ENCODE data around the gene YJEFN3.

Gene YJEFN3, protein sequence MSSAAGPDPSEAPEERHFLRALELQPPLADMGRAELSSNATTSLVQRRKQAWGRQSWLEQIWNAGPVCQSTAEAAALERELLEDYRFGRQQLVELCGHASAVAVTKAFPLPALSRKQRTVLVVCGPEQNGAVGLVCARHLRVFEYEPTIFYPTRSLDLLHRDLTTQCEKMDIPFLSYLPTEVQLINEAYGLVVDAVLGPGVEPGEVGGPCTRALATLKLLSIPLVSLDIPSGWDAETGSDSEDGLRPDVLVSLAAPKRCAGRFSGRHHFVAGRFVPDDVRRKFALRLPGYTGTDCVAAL

DNA sequence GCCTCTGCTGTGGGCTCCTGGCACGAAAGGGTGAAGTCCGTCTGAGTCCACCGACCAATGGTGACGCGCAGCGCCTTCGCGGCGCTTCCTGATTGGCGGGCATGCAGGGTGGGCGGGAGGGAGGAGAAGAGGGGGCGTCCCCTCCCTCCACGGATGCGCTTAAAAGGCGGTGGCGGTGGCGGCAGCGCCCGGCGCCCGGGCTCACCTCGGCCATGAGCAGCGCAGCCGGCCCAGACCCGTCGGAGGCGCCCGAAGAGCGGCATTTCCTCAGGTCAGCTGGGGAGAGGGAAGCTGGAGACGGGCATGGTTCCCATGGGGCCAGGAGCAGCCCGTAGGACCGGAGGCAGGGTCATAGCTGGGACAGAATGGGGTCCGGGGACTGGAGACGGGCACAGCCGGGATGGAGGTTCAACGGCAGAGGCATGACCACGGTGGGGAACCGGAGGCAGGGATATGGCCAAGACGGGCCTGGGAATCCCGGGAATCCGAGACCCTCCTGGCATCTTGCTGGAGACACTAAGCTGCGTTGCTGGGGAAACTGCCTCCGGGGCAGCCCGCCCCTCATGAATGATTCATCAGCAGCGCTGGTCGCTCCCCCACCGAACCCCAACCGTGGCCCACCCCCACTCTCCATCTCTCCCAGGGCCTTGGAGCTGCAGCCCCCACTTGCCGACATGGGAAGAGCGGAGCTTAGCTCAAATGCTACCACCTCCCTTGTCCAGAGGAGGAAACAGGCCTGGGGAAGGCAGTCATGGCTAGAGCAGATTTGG lies at the start of gene YJEFN3:
Gene YJEFN3, plus strand, starts transcription at position 191 of the 770 bp plus-strand sequence. Its CDS starts 22 bp downstream, at position 213.
- Mint-ChIP-seq H3K27me3 (no peaks in the 10 kb centered on the region), H3K9me3 (no peaks in the 10 kb centered on the region), H3K4me1 (peaks cover 10% of the 10 kb centered on the region), H3K36me3 (peaks cover 2% of the 10 kb centered on the region), H3K27ac (no peak within 1 kb of the TSS), H3K4me3 (no peak within 1 kb of the TSS)

DNA sequence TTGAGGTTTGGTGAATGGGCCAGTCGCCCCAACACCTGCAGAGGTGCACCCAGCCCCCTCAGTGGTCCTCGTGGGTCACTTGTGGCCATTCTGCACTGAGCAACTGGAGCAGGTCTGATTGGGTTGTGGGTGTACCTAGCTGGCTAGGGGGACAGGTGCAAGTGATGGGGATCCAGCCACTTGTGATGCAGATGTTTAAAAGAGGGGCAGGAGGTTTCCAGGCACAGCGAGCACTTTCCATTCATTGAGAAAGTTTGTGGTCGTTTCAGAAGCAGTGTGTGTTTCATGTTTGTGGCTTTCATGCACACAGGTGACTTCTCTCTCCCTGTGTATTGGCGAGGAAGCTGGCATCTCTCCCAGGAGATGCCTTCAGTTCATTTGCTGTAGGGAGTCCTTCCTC lies 48.0 kb upstream of the YJEFN3 start:
- Mint-ChIP-seq H3K27ac (no peak overlapping the region), H3K4me1 (peaks cover 71% of the 10 kb centered on the region), H3K4me3 (no peak overlapping the region), H3K36me3 (peaks cover 5% of the 10 kb centered on the region), H3K9me3 (no peaks in the 10 kb centered on the region), H3K27me3 (no peaks in the 10 kb centered on the region)

DNA sequence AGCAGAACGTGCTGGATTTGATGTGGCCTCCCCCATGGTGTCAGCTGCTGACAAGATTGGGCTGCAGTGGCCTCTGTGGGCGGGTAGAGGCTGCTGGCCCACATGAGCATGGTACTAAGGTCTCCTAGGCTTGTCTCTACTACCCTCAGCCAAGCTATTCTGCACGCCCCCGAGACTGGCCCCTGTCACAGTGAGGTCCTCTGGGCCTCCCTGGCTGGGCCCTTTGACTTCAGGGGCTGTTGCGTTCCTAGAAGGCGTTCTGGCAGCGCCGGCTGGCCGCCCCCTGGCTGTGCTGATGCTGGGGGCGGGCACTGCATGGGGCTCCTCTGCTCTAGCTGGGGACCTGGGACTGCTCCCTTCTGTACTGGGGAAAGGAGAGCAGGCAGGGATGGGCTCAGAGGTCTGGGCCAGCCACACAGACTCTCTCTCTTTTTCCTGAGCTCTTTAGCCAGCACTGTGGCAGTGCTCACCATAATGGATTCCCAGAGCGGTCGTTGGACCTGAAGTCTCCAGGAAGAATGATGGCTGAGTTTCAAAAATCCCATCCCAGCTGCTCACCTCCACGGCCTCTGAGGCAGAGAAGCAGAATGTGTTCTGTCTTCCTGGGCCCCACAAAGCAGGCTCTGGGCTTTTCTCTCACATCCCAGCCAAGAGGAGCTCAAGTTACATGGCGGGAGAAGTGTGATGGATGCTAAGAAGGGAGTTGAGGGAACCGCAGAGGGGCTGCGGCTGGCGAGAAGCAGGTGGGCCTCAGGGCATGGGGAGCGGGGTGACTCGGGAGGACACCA lies 45.7 kb upstream of the YJEFN3 start:
- H3K4me3 Mint-ChIP-seq: no peak overlapping the region

DNA sequence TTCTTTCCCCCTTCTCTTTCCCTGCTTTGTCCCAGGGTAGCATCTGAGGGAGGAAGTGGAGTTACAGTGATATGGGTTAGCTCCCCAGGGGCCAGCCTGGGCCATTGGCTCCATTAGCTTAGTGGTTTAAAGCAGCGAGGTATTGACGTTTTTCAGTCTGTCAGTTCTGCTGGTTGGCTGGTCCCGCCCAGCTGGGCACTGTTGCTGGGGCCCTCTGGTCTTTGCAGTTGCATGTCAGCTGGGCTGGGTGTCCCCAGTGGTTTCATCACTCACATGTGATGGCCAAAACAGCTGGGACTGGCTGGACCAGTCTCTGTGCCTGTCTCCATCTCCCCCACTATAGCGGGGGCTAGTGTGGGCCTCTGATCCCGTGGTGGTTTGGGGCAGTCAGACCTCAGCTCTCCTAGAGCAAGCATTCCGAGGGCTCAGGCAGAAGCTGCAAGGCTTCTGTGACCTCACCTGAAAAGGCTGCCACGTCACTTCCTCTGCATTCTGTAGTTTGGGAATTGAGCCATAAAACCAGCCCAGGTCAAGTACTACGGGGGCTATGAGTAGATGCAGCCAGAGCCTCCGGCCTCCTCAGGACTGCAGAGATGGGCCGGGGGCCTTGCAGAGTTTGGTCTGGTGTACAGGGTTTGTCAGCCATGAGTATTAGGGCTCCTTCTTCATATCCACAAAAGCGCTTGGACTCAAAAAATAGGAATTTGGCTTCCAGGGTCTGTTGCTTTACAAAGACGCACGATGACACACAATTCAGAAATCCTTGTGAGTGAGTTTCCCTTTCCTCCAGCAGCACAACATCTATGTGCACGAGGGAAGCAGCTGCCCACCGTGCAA lies 43.3 kb upstream of the YJEFN3 start:
- Mint-ChIP-seq H3K27ac (peak overlapping the region; percentile 82), H3K4me3 (no peak overlapping the region), H3K36me3 (peaks cover 3% of the 10 kb centered on the region), H3K9me3 (no peaks in the 10 kb centered on the region), H3K27me3 (no peaks in the 10 kb centered on the region), H3K4me1 (peaks cover 78% of the 10 kb centered on the region)

More for the DNA sequence above, 45.7 kb upstream of the YJEFN3 start:
- H3K4me1 Mint-ChIP-seq: peaks cover 70% of the 10 kb centered on the region
- H3K9me3 Mint-ChIP-seq: no peaks in the 10 kb centered on the region
- peak overlapping the region; percentile 65 for H3K27ac Mint-ChIP-seq
- peaks cover 5% of the 10 kb centered on the region for H3K36me3 Mint-ChIP-seq
- H3K27me3 Mint-ChIP-seq: no peaks in the 10 kb centered on the region

DNA sequence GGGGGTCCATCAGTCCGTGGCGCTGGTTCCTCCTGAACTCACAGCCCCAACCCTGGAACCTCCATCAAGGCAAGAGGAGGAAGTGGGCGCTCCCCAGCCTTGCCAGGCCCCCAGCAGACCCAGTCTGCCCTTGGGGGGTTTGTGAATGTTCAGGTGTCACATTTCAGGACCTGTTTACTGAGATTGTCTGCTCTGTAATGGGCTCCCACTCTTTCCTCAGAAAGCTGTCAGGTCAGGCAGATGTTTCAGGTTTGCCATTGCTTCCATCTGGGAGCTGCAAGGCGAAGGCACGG lies 42.8 kb upstream of the YJEFN3 start:
- Mint-ChIP-seq H3K4me3 (no peak overlapping the region), H3K27me3 (no peaks in the 10 kb centered on the region), H3K4me1 (peaks cover 77% of the 10 kb centered on the region), H3K9me3 (no peaks in the 10 kb centered on the region), H3K27ac (no peak overlapping the region), H3K36me3 (peaks cover 3% of the 10 kb centered on the region)

DNA sequence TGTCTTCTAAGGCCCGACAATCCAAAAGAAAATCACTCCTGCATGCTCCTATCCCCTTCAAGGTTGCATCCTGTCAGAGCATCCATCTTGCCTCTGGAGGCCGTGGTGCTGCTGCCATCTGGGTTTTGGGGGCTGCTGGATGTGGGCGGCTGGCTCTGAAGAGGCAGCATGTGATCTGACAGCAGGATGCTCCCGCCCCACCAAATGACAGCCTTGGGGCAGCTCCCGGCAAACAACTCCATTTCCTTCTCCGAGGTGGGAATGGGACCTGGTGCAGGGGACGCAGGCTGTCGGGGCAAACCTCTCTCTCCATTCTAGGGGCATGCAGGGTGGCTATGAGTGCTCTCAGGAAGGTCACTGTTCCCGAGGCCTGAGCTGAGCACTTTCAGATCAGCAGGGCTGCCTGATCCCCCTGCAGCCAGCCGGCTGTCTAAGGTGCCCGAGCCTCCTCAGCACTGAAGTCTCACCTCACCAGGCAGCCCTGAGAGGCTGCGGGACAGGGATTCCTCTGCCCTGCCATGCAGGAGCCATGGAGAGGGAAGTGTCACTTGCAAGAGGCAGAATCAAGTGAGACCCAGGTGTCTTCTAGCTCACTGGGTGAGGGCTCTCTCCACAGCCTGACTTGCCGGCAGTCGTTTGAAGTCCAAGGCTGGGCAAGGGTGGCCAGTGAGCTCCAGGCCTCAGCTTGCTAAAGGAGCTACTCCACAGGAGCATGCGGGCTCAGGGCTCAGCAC lies 42.2 kb upstream of the YJEFN3 start:
- H3K9me3 Mint-ChIP-seq: no peaks in the 10 kb centered on the region
- peaks cover 3% of the 10 kb centered on the region for H3K36me3 Mint-ChIP-seq
- H3K27ac Mint-ChIP-seq: peak overlapping the region; percentile 35
- no peak overlapping the region for H3K4me3 Mint-ChIP-seq
- H3K4me1 Mint-ChIP-seq: peaks cover 72% of the 10 kb centered on the region
- H3K27me3 Mint-ChIP-seq: no peaks in the 10 kb centered on the region

DNA sequence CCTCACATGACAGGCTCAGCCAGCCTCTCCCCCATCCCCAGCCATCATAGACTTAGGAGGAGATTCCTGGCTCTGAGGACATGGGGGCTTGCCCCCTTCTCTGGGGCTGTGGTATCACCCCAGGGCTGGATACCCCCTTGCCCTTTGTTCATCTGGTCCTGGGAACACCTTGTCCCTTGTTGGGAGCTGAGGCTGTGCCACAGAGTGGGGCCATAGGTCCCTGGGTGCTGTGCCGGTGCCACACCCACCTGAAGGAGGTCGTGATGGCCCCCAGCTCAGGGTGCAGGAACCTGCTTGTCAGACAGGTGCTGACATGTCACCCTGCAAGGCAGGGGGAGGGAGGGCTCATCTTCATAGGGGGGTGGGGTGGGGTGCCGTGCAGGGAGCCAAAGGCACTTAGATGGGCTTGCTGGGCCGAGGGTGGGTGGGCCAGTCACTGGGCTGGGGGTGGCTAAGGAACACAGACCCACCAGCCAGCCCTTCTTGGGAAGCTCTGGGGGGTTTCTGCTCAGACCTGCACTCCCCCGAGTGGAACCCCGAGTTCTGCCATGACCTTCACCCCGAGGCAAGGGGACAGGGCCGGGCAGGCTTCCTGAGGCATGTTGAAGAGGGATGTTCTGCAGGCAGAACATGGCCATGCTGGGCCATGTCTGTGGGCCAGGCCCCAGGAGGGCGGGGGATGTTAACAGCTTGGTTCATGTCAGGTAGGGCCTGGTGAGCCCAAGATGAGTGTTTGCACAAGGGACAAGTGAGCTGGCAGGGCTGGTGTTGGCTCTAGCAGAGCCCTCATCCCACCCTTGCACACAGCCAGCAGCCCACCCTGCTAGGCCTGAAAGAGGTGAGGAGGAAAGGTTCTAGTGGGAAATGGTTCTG lies 41.4 kb upstream of the YJEFN3 start:
- Mint-ChIP-seq H3K27ac (peak overlapping the region; percentile 91), H3K36me3 (peaks cover 3% of the 10 kb centered on the region), H3K27me3 (no peaks in the 10 kb centered on the region), H3K4me3 (peak overlapping the region; percentile 15), H3K9me3 (no peaks in the 10 kb centered on the region), H3K4me1 (peaks cover 67% of the 10 kb centered on the region)

DNA sequence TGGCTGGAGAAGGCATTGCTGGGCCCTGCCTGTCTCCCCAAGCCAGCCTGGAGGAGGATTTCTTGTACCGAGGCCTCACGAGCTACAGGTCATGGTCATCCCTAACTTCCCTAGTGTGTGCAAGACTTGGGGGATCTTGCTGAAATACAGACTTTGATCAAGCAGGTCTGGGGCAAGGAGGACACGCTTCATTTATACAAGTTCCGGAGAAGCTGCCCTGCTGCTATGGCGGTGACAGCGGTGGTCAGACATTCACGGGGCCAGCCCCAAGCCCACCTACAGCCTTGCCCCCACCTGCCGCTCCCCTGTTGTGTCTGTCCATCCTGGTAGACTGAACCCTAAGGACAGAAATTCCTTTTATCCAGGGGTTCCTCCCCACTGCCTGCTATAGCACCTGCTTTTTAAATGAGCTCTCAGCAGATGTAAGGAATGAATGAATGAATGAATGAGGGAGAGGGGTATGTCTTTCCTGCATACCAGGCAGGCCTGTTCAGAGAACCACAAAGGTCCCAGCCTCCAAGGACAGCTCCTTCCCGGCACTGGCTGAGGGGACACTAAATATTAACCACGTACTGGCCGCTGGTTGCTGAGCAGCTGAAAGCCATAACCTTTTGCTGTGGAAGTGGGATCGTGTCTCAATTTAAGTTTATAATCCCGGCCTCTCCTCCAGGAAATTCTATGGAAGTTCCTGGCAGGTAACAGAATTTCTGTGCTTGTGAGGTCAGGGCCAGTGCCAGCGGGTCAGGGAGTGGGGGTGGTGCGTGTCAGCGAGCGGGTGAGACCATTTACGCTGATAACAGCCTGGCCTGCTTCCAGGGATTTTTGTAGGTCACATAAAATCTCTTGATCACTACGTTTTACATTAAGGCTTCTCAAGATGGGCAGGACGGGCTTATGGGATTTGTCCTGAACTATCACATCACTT lies 40.5 kb upstream of the YJEFN3 start:
- H3K36me3 Mint-ChIP-seq: peaks cover under 1% of the 10 kb centered on the region
- peak overlapping the region; percentile 95 for H3K27ac Mint-ChIP-seq
- H3K4me1 Mint-ChIP-seq: peaks cover 59% of the 10 kb centered on the region
- H3K4me3 Mint-ChIP-seq: peak overlapping the region; percentile 61
- H3K9me3 Mint-ChIP-seq: no peaks in the 10 kb centered on the region
- H3K27me3 Mint-ChIP-seq: no peaks in the 10 kb centered on the region

DNA sequence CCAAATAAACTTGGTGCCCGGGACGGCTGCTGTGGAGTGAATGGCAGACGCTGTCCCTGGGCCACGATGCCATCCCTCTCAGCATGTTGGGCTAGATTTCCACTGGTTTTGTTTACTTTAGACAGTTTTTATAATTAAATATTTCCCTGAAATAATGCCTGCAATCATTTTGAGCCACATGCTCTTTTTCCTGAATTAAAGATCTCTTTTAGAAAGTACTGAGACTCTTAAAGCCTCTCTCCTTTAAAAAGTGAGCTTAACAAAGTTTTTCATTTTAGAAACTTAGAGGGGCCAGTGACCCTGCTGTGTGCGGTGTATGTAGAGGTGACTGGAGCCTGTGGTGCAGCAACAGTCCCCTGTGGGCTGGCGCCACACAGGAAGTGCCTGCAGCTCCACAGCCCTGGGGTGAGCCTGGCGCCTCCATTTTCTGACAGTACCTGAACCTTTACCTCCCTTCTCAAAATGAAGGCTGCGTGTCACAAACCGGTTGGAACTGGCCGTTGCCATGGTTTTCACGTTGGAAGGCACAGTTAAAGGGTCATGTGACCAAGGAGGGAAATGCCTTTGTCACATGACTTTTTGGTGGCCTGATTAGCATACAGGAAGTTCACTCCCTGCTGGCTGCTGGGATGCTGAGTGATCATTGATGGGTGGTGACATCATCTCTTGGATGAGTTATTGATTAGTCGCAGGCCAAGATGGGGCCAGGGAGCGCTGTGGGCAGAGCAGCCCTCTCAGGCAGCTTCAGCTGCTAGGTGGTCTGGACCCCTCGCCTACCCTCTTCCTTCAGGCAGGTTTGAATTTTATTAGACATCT lies 39.6 kb upstream of the YJEFN3 start:
- no peaks in the 10 kb centered on the region for H3K9me3 Mint-ChIP-seq
- peak overlapping the region; percentile 95 for H3K27ac Mint-ChIP-seq
- H3K4me1 Mint-ChIP-seq: peaks cover 54% of the 10 kb centered on the region
- H3K27me3 Mint-ChIP-seq: no peaks in the 10 kb centered on the region
- peak overlapping the region; percentile 61 for H3K4me3 Mint-ChIP-seq
- no peaks in the 10 kb centered on the region for H3K36me3 Mint-ChIP-seq

DNA sequence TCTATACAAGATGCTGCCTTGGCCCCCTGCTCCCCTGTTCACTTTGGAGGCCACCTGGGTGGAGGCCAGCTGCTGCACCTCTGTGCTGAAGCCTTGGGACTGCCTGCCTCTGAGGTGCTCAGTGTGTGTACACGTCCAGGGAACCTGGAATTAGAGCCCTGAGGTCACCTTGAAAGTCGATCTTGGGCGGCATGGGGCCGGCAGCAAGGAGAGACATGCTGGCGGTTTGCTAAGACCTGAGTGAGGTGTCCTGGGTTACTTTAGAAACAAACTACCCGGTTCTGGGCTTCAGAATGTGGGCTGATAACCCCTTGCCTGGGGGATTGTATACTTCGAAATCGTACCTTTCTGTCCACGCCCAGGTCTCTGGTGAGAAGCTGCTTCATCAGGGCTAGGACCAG lies 38.9 kb upstream of the YJEFN3 start:
- Mint-ChIP-seq H3K36me3 (peaks cover 1% of the 10 kb centered on the region), H3K27me3 (no peaks in the 10 kb centered on the region), H3K9me3 (no peaks in the 10 kb centered on the region), H3K27ac (peak overlapping the region; percentile 95), H3K4me3 (peak overlapping the region; percentile 26), H3K4me1 (peaks cover 53% of the 10 kb centered on the region)

DNA sequence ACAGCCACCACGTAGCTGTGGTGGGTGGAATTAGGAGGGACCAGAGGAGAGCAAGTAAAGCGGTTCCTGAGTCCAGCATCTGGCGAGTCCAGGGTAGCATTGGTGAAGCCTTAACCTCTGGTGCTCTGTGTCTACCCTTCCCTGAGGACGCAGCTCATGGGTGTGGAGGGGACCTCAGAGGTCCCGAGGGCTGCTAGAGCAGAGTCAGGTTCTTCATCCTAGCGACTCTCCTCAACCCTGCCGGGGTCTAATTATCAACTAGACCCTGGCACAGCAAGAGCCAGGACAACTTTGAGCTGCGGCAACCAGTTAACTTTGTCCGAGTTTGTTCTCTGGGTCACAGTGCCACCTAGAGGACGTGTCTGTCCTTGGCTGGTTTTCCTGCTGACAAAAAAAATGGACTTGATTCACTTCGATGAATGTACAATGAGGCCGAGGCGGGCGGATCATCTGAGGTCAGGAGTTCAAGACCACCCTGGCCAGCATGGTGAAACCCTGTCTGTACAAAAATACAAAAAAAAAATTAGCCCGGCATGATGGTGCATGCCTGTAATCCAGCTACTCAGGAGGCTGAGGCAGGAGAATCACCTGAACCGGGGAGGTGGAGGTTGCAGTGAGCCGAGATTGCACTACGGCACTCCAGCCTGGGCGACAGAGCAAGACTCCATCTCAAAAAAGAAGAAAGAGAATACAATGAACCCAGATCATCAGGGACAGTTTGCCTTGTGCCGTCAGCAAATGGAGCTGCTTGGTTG lies 38.3 kb upstream of the YJEFN3 start:
- Mint-ChIP-seq H3K4me3 (peak overlapping the region; percentile 26), H3K27me3 (no peaks in the 10 kb centered on the region), H3K27ac (peak overlapping the region; percentile 65), H3K36me3 (peaks cover 2% of the 10 kb centered on the region), H3K4me1 (peaks cover 52% of the 10 kb centered on the region), H3K9me3 (no peaks in the 10 kb centered on the region)

Data from activated naive CD4-positive, alpha-beta T cell treated with anti-CD3 and anti-CD28 coated beads, Interleukin-2, amount 50 U/mL, for 24 hours (primary cell).